Activated naive CD4-positive, alpha-beta T cell treated with anti-CD3 and anti-CD28 coated beads, Interleukin-2, amount 50 U/mL, for 72 hours (primary cell): Measurements from ENCODE around the gene MBLAC1. TPM values are rescaled to one million over a fixed set of nuclear protein-coding genes. Genes with fewer than 3 reads are reported as not detected.
A peak's percentile ranks its signal among the peaks of the same experiment; 100 is the strongest.

Experiments used
- ATAC-seq, 2 donors: fragments of 150-1000 bp; cut with Tn5 transposase; 2 replicates each; pipeline ENCODE4 v1.10.0; 2021; ENCODE audit warnings: mild to moderate bottlenecking in 2 of 2, moderate library complexity in 2 of 2
- DNase-seq, 2 donors: peaks; one replicate each; pipeline ENCODE4 v3.0.0; 2021 to 2022; ENCODE audit warnings: low spot score in 2 of 2
- H3K27ac Mint-ChIP-seq, 2 donors: one replicate each; pipeline ENCODE4 v1.8.0; 2022; ENCODE audit warnings: mild to moderate bottlenecking in 2 of 2, mixed read lengths in 2 of 2
- H3K36me3 Mint-ChIP-seq, 2 donors: one replicate each; pipeline ENCODE4 v1.8.0; 2022; ENCODE audit warnings: mixed read lengths in 2 of 2
- H3K9me3 Mint-ChIP-seq, 2 donors: one replicate each; pipeline ENCODE4 v1.8.0; 2022; ENCODE audit warnings: mixed read lengths in 2 of 2
- total RNA-seq, 2 donors: library from RNA; stranded (reverse); gene quantifications; one replicate each; pipeline ENCODE4 v1.2.3, GENCODE V29; 2022

The MBLAC1 gene
- total RNA-seq, 2 donors from 2014 or later: 2.6 to 5.6 TPM

GRCh38 chr7:100155553-100156317, 29.0 kb downstream of the MBLAC1 start:
- no peak for ATAC-seq
- H3K27ac Mint-ChIP-seq: peak overlapping the region; percentile 60 to 90
- H3K36me3 Mint-ChIP-seq: peaks cover 0 to 7% of the 10 kb centered on the region in 2 donors
- no peaks in the 10 kb centered on the region for H3K9me3 Mint-ChIP-seq
- no peak for DNase-seq

GRCh38 chr7:100156331-100157068, 29.7 kb downstream of the MBLAC1 start:
- H3K9me3 Mint-ChIP-seq: no peaks in the 10 kb centered on the region
- DNase-seq (no peak), ATAC-seq (peak; percentile 9 to 18)
- peaks cover 0 to 7% of the 10 kb centered on the region in 2 donors for H3K36me3 Mint-ChIP-seq
- H3K27ac Mint-ChIP-seq: peak overlapping the region; percentile 85 to 90

GRCh38 chr7:100157069-100157333, 30.2 kb downstream of the MBLAC1 start:
- ATAC-seq (no peak), DNase-seq (no peak)
- H3K36me3 Mint-ChIP-seq: peaks cover 0 to 7% of the 10 kb centered on the region in 2 donors
- no peaks in the 10 kb centered on the region for H3K9me3 Mint-ChIP-seq
- H3K27ac Mint-ChIP-seq: peak overlapping the region; percentile 85 to 90

GRCh38 chr7:100157334-100158228, 30.8 kb downstream of the MBLAC1 start:
- no peak for ATAC-seq
- Mint-ChIP-seq H3K27ac (peak overlapping the region; percentile 85 to 90), H3K9me3 (no peaks in the 10 kb centered on the region), H3K36me3 (peaks cover 0 to 3% of the 10 kb centered on the region in 2 donors)
- DNase-seq: no peak

- peak; percentile 90 to 92 for ATAC-seq
- Mint-ChIP-seq H3K27ac (peak within 1 kb of the TSS; percentile 88 to 90), H3K36me3 (no peaks in the 10 kb centered on the region), H3K9me3 (no peaks in the 10 kb centered on the region)
- DNase-seq: peak; percentile 89 to 91
These were observed 31.7 kb downstream of the MBLAC1 start, which contains the start of gene TRAPPC14 for GRCh38 chr7:100158229-100159098. TRAPPC14 (minus strand) TSS chr7:100158723; CDS start chr7:100158499, 224 bp downstream.

- no peak for ATAC-seq
- H3K27ac Mint-ChIP-seq: peak overlapping the region; percentile 88
- H3K9me3 Mint-ChIP-seq: no peaks in the 10 kb centered on the region
- no peaks in the 10 kb centered on the region for H3K36me3 Mint-ChIP-seq
- DNase-seq: no peak
These were observed 32.4 kb downstream of the MBLAC1 start for GRCh38 chr7:100159099-100159623.

- DNase-seq (no peak), ATAC-seq (no peak)
- Mint-ChIP-seq H3K9me3 (no peaks in the 10 kb centered on the region), H3K36me3 (no peaks in the 10 kb centered on the region), H3K27ac (peak overlapping the region in 1 of 2 donors; percentile 88)
These were observed 33.3 kb downstream of the MBLAC1 start for GRCh38 chr7:100160067-100160466.

- DNase-seq (no peak), ATAC-seq (no peak)
- peak overlapping the region; percentile 66 to 68 for H3K27ac Mint-ChIP-seq
- H3K9me3 Mint-ChIP-seq: no peaks in the 10 kb centered on the region
- H3K36me3 Mint-ChIP-seq: no peaks in the 10 kb centered on the region
These were observed 36.3 kb downstream of the MBLAC1 start for GRCh38 chr7:100163006-100163531.

GRCh38 chr7:100163871-100164270, 37.1 kb downstream of the MBLAC1 start:
- no peaks in the 10 kb centered on the region for H3K9me3 Mint-ChIP-seq
- H3K36me3 Mint-ChIP-seq: no peaks in the 10 kb centered on the region
- ATAC-seq (no peak), DNase-seq (no peak)
- H3K27ac Mint-ChIP-seq: peak overlapping the region in 1 of 2 donors; percentile 66

- Mint-ChIP-seq H3K9me3 (no peaks in the 10 kb centered on the region), H3K36me3 (no peaks in the 10 kb centered on the region), H3K27ac (peak overlapping the region; percentile 80 to 87)
- ATAC-seq (peak; percentile 38 to 48), DNase-seq (peak in 1 of 2 donors; percentile 42)
These were observed 39.7 kb downstream of the MBLAC1 start for GRCh38 chr7:100166317-100166940.

- no peaks in the 10 kb centered on the region for H3K36me3 Mint-ChIP-seq
- no peaks in the 10 kb centered on the region for H3K9me3 Mint-ChIP-seq
- DNase-seq: peak in 1 of 2 donors; percentile 23
- H3K27ac Mint-ChIP-seq: peak overlapping the region; percentile 80 to 87
- ATAC-seq: no peak
These were observed 40.5 kb downstream of the MBLAC1 start for GRCh38 chr7:100166970-100167911.

GRCh38 chr7:100167912-100168323, 41.2 kb downstream of the MBLAC1 start:
- peak overlapping the region in 1 of 2 donors; percentile 80 for H3K27ac Mint-ChIP-seq
- ATAC-seq: peak; percentile 17 to 23
- H3K36me3 Mint-ChIP-seq: no peaks in the 10 kb centered on the region
- H3K9me3 Mint-ChIP-seq: no peaks in the 10 kb centered on the region
- peak in 1 of 2 donors; percentile 29 for DNase-seq

GRCh38 chr7:100169147-100169850, 42.5 kb downstream of the MBLAC1 start:
- Mint-ChIP-seq H3K9me3 (no peaks in the 10 kb centered on the region), H3K27ac (peak overlapping the region; percentile 22 to 80), H3K36me3 (no peaks in the 10 kb centered on the region)
- peak; percentile 21 to 28 for ATAC-seq
- DNase-seq: peak in 1 of 2 donors; percentile 28
